Stimulated activated CD4-positive, alpha-beta T cell treated with anti-CD3 and anti-CD28 coated beads, TNF-alpha, amount 100 ng/mL, for 1 hour (primary cell): ENCODE results near the gene MARCOL.

Experiments used
- DNase-seq, 3 donors: peaks; one replicate each; pipeline ENCODE4 v3.0.0-alpha.2; 2020; ENCODE audit warnings: low read depth in 3 of 3, low spot score in 1 of 3

MARCOL gene

DNA sequence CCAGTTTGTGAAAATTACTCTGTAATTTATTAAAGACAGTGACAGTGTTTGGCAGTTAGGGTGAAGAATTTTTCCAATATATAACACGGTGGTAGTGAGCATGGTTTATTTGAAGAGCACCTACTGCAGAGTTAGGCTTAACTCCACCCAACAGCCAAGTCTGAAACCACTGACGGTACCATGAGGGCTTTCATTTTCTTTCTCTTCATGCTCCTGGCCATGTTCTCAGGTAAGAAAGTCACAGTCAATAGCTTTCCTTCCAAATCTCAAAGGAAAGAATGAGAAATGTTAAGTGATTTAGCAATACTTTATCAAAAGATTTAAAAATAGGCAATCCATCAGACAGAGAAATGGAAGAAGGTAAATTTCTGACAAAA, at the start of gene MARCOL:
Gene MARCOL, plus strand, starts transcription at position 108 of the 377 bp plus-strand sequence. Its CDS starts 73 bp downstream, at position 181.
- no peak for DNase-seq

GRCh38 chr5:148191010-148191409, 47.3 kb upstream of the MARCOL start:
- DNase-seq = no peak

DNA sequence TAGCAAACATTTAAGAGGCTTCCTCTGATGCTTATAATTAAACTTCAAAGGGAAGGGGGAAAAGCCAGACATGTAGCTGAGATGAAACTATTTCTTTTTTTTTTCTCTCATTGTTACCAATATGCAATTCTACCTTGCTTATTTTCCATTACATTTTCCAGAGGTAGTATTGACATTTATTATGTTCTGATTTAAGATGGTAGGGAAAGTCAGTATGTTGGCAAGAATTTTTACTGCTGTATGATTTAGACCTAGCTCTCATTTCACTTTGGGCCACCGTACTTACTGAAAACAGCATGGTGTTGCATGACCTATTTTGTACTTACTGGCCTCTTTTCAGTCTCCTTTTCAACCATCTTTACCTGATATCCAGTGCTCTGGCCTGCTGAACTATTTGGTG, 45.1 kb upstream of the MARCOL start:
- DNase-seq = no peak

GRCh38 chr5:148201151-148201550, 37.2 kb upstream of the MARCOL start:
- no peak for DNase-seq

GRCh38 chr5:148202531-148203203, 35.7 kb upstream of the MARCOL start, which contains the start of gene SPINK6:
TSS of gene SPINK6 (plus strand) at chr5:148203042. CDS start at chr5:148203097, 55 bp downstream.
- DNase-seq = no peak

- DNase-seq = no peak
Measured at GRCh38 chr5:148205044-148205806, 33.1 kb upstream of the MARCOL start.

DNA sequence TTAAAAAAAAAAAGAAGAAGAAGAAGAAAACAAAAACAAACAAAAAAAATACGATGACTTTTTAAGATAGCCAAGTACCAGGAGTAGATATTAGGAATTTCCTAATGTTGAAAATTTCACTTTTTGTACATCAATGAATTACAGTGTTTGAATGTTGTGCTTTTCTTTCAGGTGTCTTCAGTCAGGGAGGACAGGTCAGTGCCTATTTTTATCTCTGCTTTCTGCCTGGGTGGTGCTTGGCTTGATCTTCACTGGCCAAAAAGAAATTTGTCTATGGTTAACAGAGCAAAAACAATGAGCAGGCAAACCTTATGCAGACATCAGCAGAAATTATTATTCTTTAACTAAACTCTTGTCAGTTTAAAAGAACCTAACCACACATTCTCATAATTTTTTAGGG, 32.5 kb upstream of the MARCOL start:
- no peak for DNase-seq

DNA sequence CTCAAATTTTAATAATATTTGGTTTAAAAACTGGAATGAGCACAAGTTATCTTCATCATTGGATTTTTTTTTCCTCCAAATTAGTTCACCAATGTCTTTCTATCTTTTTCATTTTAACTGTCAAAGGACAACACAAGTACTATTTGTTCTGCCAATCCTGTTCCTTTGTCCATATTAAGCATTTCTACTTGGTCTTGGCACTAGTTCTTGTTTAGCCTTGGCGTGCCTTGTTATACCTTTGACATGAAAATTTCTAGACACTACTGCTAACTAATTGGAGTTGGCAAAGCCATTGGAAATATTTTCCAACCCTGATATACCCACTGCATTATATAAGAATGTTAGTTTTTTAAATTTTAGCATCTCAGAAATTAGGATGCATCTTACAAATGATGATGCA, 31.7 kb upstream of the MARCOL start:
- DNase-seq = no peak

DNA sequence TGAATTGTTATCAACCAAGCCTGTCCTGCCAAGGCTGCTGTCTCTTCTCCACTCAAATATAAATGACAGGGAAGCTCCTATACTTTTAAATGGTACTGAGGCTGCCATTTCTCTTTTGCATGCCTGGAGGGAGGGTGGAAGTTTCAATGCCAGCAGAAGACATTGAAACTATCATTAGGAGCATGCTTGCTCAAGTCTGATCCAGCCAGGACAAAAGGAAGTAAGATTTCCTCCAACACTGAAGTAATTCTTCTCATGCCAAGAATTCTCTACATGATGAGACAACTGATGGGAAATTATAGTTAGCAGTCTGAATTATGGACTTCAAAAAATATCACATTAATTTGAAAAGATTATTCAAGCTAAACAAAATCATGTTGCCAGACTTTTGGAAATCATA, 30.1 kb upstream of the MARCOL start:
- no peak for DNase-seq

DNA sequence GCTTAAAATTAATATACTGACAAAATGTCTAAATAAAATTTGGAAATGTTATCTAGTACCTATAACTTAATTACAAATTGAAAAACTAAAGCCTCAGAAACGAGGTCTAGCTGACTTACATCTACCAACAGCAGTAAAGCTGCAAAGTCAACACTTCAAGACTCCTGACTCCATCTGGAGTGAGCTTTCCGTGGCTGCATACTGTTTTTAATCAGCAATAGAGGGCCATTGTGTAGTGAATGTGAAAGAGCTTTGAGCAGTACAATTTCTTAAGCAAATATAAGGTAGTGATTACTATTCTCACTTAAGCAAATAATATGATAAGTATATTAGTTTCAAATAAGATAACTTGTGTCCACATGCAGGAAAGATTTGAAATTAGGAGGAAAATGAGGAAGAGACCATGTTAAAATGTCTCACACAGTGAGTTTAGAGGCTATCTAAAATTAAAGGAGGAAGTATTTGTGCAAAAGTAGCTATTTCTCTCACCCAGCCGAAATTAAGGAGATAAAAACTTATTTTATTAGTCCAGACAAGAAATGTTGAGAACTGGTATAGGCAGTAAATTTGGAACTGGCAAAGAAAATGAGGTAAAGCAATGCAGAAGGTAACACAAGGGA, 29.1 kb upstream of the MARCOL start:
- DNase-seq = no peak

DNA sequence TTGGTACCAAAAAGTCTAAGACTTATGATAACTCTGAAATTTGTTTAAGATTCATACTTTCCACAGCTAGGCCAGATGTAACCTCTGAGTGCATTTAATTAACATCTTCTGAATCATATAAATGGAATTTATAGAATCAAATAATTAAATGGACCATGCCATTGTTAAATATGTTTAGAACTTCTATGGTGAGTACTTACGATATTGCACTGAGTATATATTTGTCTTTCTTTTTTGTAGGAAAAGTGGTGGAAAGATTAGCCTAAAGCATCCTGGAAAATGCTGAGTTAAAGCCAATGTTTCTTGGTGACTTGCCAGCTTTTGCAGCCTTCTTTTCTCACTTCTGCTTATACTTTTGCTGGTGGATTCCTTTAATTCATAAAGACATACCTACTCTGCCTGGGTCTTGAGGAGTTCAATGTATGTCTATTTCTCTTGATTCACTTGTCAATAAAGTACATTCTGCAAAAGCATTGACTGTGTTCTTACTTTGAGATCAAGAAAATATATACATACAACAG, 23.6 kb upstream of the MARCOL start:
- no peak for DNase-seq

DNA sequence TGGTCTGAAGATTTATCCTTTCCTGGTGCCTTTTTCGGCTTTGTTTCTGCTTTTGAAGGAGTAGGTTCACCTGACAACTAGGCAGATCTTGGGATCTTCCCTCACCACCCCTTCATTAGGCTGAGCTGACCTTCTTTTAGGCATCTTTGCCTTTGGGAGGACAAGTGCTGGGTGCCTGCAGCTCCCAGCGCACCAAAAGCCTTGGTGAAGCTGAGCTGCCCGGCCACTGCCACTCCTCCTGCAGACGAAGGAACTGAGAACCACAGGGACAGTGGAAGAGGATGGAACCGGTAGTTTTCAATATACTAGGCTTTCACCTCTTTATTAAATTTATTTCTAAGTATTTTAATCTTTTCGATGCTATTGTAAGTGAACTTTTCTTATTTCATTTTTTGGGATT, 16.8 kb upstream of the MARCOL start:
- no peak for DNase-seq

- DNase-seq = no peak
Measured at GRCh38 chr5:148224117-148224742, 14.1 kb upstream of the MARCOL start.

- DNase-seq = no peak
Measured at GRCh38 chr5:148228392-148228984, 9.8 kb upstream of the MARCOL start.

- DNase-seq = no peak
Measured at GRCh38 chr5:148229840-148230239, 8.5 kb upstream of the MARCOL start.

- DNase-seq = no peak
Measured at GRCh38 chr5:148230240-148230639, 8.1 kb upstream of the MARCOL start.

- DNase-seq = no peak
Measured at GRCh38 chr5:148237785-148238417, 424 bp upstream of the MARCOL start.

GRCh38 chr5:148248894-148249293, 10.6 kb downstream of the MARCOL start:
- DNase-seq = no peak

DNA sequence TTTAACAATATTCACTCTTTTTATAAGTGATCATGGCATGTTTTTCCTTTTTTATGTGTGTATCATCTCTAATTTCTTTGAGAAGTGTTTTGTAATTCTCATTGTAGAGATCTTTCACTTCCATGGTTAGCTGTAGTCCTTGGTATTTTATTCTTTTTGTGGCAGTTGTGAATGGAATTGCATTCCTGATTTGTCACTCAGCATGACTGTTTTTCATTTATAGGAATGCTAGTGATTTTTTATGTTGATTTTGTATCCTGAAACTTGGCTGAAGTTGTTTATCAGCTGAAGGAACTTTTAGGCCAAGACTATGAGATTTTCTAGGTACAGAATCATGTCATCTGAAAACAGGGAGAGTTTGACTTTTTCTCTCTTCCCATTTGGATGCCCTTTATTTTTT, 17.1 kb downstream of the MARCOL start:
- no peak for DNase-seq

- DNase-seq = no peak
Measured at GRCh38 chr5:148259288-148259687, 21.0 kb downstream of the MARCOL start.

- DNase-seq = no peak
Measured at GRCh38 chr5:148261221-148261620, 22.9 kb downstream of the MARCOL start.
